Ovary (tissue), 9 donors: ENCODE measurements around the gene CHST12. TPM values are rescaled to one million over a fixed set of nuclear protein-coding genes. Genes with fewer than 3 reads are reported as not detected.

Experiments
- DNase-seq, 5 donors: peaks; one replicate each; pipeline ENCODE4 v3.0.0-alpha.2; 2019 to 2020
- H3K27ac ChIP-seq, 2 donors: fragments of 200-600 bp; one replicate each; pipeline versions ENCODE4 v1.5.1 to v1.8.0; 2019 to 2022
- H3K27me3 ChIP-seq: fragments of 200-600 bp; one replicate; pipeline ENCODE4 v1.8.0; 2022
- H3K36me3 ChIP-seq: fragments of 200-600 bp; sonication (generic); one replicate; pipeline ENCODE4 v1.5.1; 2019
- H3K4me1 ChIP-seq: one replicate; pipeline ENCODE4 v1.8.1; 2013; ENCODE audit warnings: mild to moderate bottlenecking, moderate library complexity; ENCODE audit not compliant: insufficient read depth
- H3K4me3 ChIP-seq: fragments of 200-600 bp; sonication (generic); one replicate; pipeline ENCODE4 v1.5.1; 2017
- H3K9me3 ChIP-seq, 2 donors: fragments of 200-600 bp in 1 of 2; sonication (generic) in 1 of 2; one replicate each; pipeline versions ENCODE4 v1.5.1 to v1.8.1; 2013 to 2019; ENCODE audit warnings: mild to moderate bottlenecking in 1 of 2, moderate library complexity in 1 of 2
- CTCF ChIP-seq, 3 donors: fragments of 450-650 bp in 2 of 3; fragments of 200-600 bp in 1 of 3; IDR thresholded peaks; one replicate each; pipeline versions ENCODE4 v1.5.1 to v1.8.0; 2016 to 2022; ENCODE audit warnings: antibody characterized with exemption in 3 of 3, mild to moderate bottlenecking in 1 of 3
- EP300 ChIP-seq: sonication (generic); formaldehyde crosslinking; IDR thresholded peaks from one replicate; pipeline ENCODE4 v1.6.1; 2017; ENCODE audit warnings: antibody characterized with exemption
- POLR2A ChIP-seq: fragments of 450-650 bp; IDR thresholded peaks from one replicate; pipeline ENCODE4 v1.6.1; 2017; ENCODE audit warnings: antibody characterized with exemption, mild to moderate bottlenecking, moderate library complexity
- WGBS, 3 donors: extraction: QIAGEN DNeasy Blood & Tissue Kit in 1 of 3; methylation state at CpG; one replicate each; pipeline versions ENCODE4 v1.1.5 to v1.1.7; 2013 to 2017; 5-methylcytosine and 5-hydroxymethylcytosine counted together
- intact Hi-C, 4 donors: fragments of 100-400 bp; cut with DNase I; formaldehyde crosslinking; loops; one replicate each; pipeline versions ENCODE4 v1.11.0 to v1.15.1; 2022 to 2023
- polyA plus RNA-seq, 2 donors: library from polyadenylated mRNA; stranded (reverse); fragments of 200-250 nt in 1 of 2; fragments of 350-450 nt in 1 of 2; fragmentation: Illumina TruSeq in 1 of 2; extraction: RNeasy Lipid Tissue Mini Kit (QIAGEN cat#74804) in 1 of 2; gene quantifications; one replicate each; pipeline ENCODE4 v1.2.3, GENCODE V29; 2013 to 2014
- total RNA-seq, 7 donors: library from RNA; depleted of rRNA in 2 of 7; stranded (reverse); fragments of >200 nt in 2 of 7; fragmentation: NEBNext Ultra II Directional in 3 of 7; extraction: Animal tissue kit (Norgen Biotek cat#: 25700) in 3 of 7; gene quantifications; one replicate each; pipeline versions ENCODE4 v1.1.0 to v1.2.4, GENCODE V29; 2016 to 2023
- donor health status: DM: no; HTN: no; CAD: no; lungs with moderate emphysema.
- donor health status: DM: no; HTN: no; CAD: no.
- donor health status: Bipolar disorder and iron deficiency.
- donor health status: DM: yes; HTN: yes; CAD: no.
- donor health status: DM: no; HTN: no; CAD: no.
- donor health status: DM: yes; HTN: yes; CAD: no.

CHST12 gene
- total and polyA plus RNA-seq, 9 donors = 3.9 to 21.7 (median 12.6) TPM

GRCh38 chr7:2379821-2380450, 23.5 kb upstream of the CHST12 start:
- Histone ChIP-seq H3K27ac (no peak overlapping the region), H3K36me3 (no peaks in the 10 kb centered on the region), H3K4me1 (peaks cover 2% of the 10 kb centered on the region), H3K4me3 (no peak overlapping the region), H3K27me3 (no peaks in the 10 kb centered on the region), H3K9me3 (no peaks in the 10 kb centered on the region)
- WGBS, 3 donors = 89 to 92% (median 89%) methylated on average over 34 of the region's 34 CpGs
- no peak for TF ChIP-seq EP300
- no peak for TF ChIP-seq POLR2A
- no peak for TF ChIP-seq CTCF (IDR thresholded peaks at IDR 0.05)
- DNase-seq = no peak
- intact Hi-C loops = no loop called here

- no peaks in the 10 kb centered on the region for H3K27me3 ChIP-seq
- TF ChIP-seq POLR2A = no peak
- no peak for TF ChIP-seq CTCF (IDR thresholded peaks at IDR 0.05)
- no peak for TF ChIP-seq EP300
- H3K36me3 ChIP-seq = no peaks in the 10 kb centered on the region
- intact Hi-C loops = no loop called here
- H3K4me3 ChIP-seq = no peak overlapping the region
- no peak for DNase-seq
- H3K9me3 ChIP-seq = no peaks in the 10 kb centered on the region
- no peak overlapping the region for H3K27ac ChIP-seq
- peaks cover 2% of the 10 kb centered on the region for H3K4me1 ChIP-seq
- 88 to 93% (median 89%) methylated on average over 23 of the region's 23 CpGs for WGBS, 3 donors
These were observed 22.9 kb upstream of the CHST12 start for GRCh38 chr7:2380461-2380860.

GRCh38 chr7:2381227-2381626, 22.2 kb upstream of the CHST12 start:
- DNase-seq = no peak
- Histone ChIP-seq H3K9me3 (no peaks in the 10 kb centered on the region), H3K4me1 (peaks cover 2% of the 10 kb centered on the region), H3K27ac (no peak overlapping the region), H3K27me3 (no peaks in the 10 kb centered on the region), H3K36me3 (no peaks in the 10 kb centered on the region), H3K4me3 (no peak overlapping the region)
- intact Hi-C loops = no loop called here
- WGBS, 3 donors = 43 to 50% (median 46%) methylated on average over 5 of the region's 5 CpGs
- TF ChIP-seq EP300 (no peak), POLR2A (no peak), CTCF (IDR thresholded peaks at IDR 0.05) (no peak)

GRCh38 chr7:2381881-2382509, 21.4 kb upstream of the CHST12 start:
- Histone ChIP-seq H3K4me1 (no peaks in the 10 kb centered on the region), H3K4me3 (no peak overlapping the region), H3K9me3 (no peaks in the 10 kb centered on the region), H3K27ac (no peak overlapping the region), H3K27me3 (no peaks in the 10 kb centered on the region), H3K36me3 (no peaks in the 10 kb centered on the region)
- WGBS, 3 donors = 81 to 85% (median 82%) methylated on average over 21 of the region's 21 CpGs
- TF ChIP-seq EP300 = no peak
- no peak for TF ChIP-seq POLR2A
- no peak for TF ChIP-seq CTCF (IDR thresholded peaks at IDR 0.05)
- no peak for DNase-seq
- intact Hi-C loops = no loop called here
